Dermis lymphatic vessel endothelial cell (primary cell): ENCODE data around the gene SLC9A6. TPM values are rescaled to one million over a fixed set of nuclear protein-coding genes. Genes with fewer than 3 reads are reported as not detected.

Experiments
- total RNA-seq: library from RNA; depleted of rRNA; stranded (reverse); fragments of >200 nt; gene quantifications from 2 replicates; pipeline ENCODE4 v1.2.1, GENCODE V29; 2014

The SLC9A6 gene
- 15.4 and 20.2 TPM in 2 replicates for total RNA-seq

DNA sequence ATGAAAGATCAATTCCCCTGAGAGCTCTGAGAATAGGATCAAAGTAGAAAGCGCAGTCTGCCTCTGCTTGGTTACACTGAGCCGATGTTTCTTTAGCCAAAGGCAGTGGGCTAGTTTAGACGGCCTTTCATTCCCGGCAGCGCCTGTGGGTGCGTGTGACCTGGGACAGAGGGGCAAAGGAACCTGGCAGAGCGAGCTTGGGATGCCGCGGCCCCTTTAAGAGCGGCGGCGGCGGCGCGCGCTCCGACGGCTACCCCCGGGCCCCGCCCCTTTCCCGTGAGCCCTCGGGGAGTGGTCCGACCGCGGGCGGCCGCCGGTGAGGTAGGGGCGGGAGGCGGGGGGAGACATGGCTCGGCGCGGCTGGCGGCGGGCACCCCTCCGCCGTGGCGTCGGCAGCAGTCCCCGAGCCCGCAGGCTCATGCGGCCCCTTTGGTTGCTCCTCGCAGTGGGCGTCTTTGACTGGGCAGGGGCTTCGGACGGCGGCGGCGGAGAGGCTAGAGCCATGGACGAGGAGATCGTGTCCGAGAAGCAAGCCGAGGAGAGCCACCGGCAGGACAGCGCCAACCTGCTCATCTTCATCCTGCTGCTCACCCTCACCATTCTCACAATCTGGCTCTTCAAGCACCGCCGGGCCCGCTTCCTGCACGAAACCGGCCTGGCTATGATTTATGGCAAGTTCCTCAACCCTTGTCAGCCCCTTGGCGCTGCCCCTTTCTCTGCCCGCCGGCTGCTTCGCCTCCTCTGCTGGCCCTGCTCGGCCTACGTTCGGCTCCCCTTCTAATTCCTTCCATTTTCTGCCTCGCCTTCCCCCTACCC lies at the start of gene SLC9A6:
TSS of gene SLC9A6 (plus strand) at position 279 of the 816 bp plus-strand sequence. CDS start at position 503, 224 bp downstream.

DNA sequence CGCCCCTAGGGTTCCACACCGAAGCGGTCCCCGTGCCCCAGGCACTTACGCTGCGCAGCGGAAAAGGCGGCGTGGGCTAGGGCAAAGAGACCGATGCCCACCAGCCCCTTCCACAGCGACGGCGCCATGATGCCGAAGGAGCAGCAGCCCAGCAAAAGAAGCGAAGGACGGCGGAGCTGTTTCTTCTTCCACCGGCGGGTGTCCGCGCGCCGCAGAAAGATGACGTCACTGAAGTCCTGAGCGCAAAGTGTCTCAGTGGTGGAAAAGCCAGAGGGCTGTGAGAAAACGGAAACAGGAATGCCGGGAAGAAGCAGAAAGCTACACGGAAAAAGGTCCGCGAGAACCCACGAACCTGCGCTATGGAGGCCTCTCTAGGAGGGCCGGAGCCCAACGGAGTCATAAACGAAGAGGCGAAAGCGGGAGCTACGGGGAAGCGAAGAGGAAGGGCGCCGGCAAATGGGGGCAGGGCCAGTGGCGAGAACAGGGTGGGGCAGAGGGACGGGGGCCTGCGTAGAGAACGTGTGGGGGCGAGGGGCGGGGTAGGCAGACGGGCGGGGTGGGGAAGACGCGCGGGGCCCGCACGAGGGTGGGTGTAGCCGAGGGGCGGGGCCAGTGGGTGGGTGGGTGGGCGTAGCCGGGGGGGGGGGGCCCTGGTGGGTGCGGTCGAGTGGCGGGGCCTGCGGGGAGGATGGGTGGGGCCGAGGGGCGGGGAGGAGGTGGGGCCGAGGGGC lies 11.5 kb upstream of the SLC9A6 start, which contains the start of gene MMGT1:
TSS of gene MMGT1 (minus strand) at position 441 of the 731 bp plus-strand sequence. CDS start at position 128, 313 bp downstream.

Other genes with a start within 250 kb of the SLC9A6 start
- not detected in 2 replicates for gene CT45A3, start 217.2 kb upstream of the SLC9A6 start, total RNA-seq
- not detected in 2 replicates for gene CT45A5, start 199.9 kb upstream of the SLC9A6 start, total RNA-seq
- gene CT45A6, start 182.6 kb upstream of the SLC9A6 start, total RNA-seq: not detected in 2 replicates
- not detected in 2 replicates for gene CT45A2, start 165.4 kb upstream of the SLC9A6 start, total RNA-seq
- gene CT45A7, start 148.2 kb upstream of the SLC9A6 start, total RNA-seq: not detected in 2 replicates
- not detected in 2 replicates for gene CT45A8, start 130.9 kb upstream of the SLC9A6 start, total RNA-seq
- gene CT45A9, start 113.6 kb upstream of the SLC9A6 start, total RNA-seq: not detected in 2 replicates
- gene CT45A10, start 92.0 kb upstream of the SLC9A6 start, total RNA-seq: not detected in 2 replicates
- not detected in 2 replicates for gene SAGE1, start 91.7 kb upstream of the SLC9A6 start, total RNA-seq
- gene MMGT1, start 11.4 kb upstream of the SLC9A6 start, total RNA-seq: 6.7 TPM in 2 replicates
- 68.2 and 99.0 TPM in 2 replicates for gene FHL1, start 162.1 kb downstream of the SLC9A6 start, total RNA-seq